DOHH2 (cell line): ENCODE results near the gene INSIG2.

ENCODE experiments used
- EZH2phosphoT487 ChIP-seq: fragments of 200-600 bp; sonication (generic); IDR thresholded peaks from 2 replicates; pipeline ENCODE4 v1.6.1; 2017; ENCODE audit warnings: borderline replicate concordance, mild to moderate bottlenecking, antibody characterized with exemption, low read length, moderate library complexity, mixed read lengths
- TF ChIP-seq, protein P1 (sequence below): fragments of 200-600 bp; sonication (generic); IDR thresholded peaks from one replicate; pipeline ENCODE4 v1.5.1; 2014; ENCODE audit warnings: antibody characterized with exemption, mild to moderate bottlenecking, low read depth, low read length; ENCODE audit not compliant: poor library complexity, severe bottlenecking

- TF ChIP-seq, protein P1, sequence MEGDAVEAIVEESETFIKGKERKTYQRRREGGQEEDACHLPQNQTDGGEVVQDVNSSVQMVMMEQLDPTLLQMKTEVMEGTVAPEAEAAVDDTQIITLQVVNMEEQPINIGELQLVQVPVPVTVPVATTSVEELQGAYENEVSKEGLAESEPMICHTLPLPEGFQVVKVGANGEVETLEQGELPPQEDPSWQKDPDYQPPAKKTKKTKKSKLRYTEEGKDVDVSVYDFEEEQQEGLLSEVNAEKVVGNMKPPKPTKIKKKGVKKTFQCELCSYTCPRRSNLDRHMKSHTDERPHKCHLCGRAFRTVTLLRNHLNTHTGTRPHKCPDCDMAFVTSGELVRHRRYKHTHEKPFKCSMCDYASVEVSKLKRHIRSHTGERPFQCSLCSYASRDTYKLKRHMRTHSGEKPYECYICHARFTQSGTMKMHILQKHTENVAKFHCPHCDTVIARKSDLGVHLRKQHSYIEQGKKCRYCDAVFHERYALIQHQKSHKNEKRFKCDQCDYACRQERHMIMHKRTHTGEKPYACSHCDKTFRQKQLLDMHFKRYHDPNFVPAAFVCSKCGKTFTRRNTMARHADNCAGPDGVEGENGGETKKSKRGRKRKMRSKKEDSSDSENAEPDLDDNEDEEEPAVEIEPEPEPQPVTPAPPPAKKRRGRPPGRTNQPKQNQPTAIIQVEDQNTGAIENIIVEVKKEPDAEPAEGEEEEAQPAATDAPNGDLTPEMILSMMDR = no peak
- no peak for TF ChIP-seq EZH2phosphoT487
Measured at GRCh38 chr2:118058951-118059350, 29.3 kb upstream of the INSIG2 start.
